Measurements from ENCODE around the gene ASB13.

ASB13 gene

GRCh38 chr10:5670662-5671375 lies 4.4 kb upstream of the ASB13 start:
- in situ Hi-C loops (cut with MboI; ENCODE audit: low sequenced_read_pairs): no loop called here

DNA sequence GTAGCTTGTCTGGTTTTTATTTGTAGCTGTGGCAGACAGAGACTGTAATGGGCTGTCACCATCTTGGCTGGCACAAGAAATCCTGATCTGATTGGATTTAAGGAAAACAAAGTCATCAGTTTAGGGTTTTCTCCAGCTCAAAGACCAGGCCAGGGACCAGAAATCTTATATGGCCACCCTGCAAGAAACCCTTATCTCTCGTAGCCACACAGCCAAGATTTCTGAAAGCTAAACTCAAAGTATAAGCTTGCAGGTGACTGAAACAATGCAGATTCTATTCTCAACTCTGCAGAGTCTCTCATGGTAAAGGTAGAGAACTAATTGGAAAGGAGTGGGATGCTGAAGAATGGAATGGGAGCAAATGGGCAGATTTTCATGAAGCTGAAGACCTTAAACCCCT lies 3.2 kb upstream of the ASB13 start:
- in situ Hi-C loops (cut with MboI; ENCODE audit: low sequenced_read_pairs): no loop called here

- in situ Hi-C loops (cut with MboI; ENCODE audit: low sequenced_read_pairs): no loop called here
These were observed 2.0 kb upstream of the ASB13 start for GRCh38 chr10:5668429-5668828.

- in situ Hi-C loops (cut with MboI; ENCODE audit: low sequenced_read_pairs): no loop called here
These were observed 641 bp upstream of the ASB13 start for GRCh38 chr10:5666841-5667630.

GRCh38 chr10:5665373-5666007 lies 905 bp downstream of the ASB13 start:
- in situ Hi-C loops (cut with MboI; ENCODE audit: low sequenced_read_pairs): no loop called here

GRCh38 chr10:5663692-5664427 lies 2.5 kb downstream of the ASB13 start:
- in situ Hi-C loops (cut with MboI; ENCODE audit: low sequenced_read_pairs): no loop called here

DNA sequence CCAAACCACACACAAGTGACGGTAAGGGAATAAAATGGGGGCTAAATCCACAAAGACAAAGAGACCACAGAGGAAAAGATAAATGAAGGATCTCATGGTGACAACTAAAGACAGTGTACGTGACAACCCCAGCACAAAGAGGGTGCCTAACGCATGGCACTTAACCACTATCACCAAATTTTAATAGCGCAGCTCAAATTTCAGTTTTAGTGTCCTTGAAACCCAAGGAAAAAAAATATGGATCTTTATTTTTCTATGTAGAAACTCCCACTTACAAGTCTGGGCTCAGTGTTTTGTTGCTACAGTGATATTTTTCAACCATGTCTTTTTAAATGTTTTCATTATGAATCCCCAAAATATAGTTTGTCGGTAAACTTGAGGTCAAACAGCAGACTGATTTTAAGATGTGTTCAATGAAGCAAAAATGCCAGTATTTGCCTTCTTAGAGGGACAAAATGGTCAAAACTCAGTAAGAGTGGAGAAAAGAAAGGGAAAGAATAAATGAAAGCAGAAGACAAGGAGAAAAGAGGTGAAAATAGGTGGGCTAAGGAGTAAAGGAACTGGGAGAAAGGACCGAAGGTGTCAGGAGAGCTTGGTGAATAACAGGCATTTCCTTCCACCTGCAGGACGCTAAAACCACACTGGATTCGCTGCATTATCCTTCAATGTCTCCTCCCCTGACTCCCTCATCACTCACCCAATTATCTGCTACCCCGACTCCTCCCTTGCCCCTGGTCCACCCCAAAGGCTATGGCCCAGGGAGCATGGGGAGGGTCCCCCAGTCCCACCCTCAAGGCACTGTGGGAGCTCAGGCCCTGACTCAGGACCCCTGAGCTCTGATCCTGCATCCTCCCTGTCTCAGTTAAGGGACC lies 3.5 kb downstream of the ASB13 start:
- in situ Hi-C loops (cut with MboI; ENCODE audit: low sequenced_read_pairs): no loop called here

DNA sequence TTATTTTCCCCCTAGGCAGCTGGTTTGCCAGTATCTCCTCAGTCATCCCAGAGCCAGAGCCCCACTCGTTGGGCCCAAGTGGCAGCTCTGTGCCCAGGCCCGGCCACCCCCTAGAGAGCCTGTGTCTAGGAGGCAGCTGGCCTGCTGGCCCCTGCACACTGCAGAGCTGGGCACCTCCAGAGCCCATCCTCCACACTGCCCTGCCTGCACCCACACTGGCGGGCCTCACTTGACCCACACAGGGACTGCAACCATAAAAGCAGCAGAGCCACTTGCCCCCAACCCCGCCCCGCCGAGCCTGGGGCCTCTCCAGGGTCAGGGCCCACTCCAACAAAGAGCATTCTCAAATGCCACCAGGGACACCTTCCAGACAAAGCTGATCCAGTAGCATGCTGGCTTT lies 5.4 kb downstream of the ASB13 start:
- in situ Hi-C loops (cut with MboI; ENCODE audit: low sequenced_read_pairs): no loop called here

DNA sequence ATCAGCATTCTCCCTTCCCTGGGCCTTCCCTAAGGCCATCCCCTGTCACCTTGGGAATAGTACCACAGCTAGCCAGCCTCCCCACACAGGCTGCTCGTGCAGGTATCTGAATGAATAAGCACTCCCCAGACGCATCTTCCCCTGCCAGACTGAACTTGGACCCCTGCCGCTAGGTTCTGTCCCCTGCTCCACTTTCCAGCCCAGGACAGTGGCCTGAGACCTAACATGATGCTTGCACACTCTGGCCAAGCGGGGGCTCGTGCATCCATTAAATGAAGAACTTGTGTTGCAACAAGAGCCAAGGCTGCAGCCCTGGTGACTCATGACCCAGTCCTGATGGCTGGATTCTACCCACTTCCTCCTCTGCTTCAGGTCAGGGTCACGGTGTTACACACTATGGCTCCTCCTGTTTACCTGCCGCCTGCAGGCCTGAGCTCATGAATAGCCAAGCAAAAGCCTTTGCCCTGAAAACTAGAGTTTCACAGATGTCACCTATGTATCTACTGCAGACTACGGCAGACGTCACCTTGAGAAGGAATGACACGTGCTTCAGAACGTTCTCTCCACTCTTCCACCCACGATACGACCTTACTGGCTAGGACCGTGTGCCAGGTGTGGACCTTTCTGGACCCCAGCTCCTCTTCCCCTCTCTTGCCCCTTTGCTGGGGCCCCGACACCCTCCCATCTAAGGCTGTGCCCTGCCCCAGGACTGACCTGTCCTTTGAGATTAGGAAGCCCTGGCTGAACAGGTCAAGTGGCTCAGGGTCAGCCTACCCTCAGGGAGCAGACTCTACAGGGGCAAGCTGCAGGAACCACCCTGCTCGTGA lies 6.5 kb downstream of the ASB13 start:
- in situ Hi-C loops (cut with MboI; ENCODE audit: low sequenced_read_pairs): no loop called here

DNA sequence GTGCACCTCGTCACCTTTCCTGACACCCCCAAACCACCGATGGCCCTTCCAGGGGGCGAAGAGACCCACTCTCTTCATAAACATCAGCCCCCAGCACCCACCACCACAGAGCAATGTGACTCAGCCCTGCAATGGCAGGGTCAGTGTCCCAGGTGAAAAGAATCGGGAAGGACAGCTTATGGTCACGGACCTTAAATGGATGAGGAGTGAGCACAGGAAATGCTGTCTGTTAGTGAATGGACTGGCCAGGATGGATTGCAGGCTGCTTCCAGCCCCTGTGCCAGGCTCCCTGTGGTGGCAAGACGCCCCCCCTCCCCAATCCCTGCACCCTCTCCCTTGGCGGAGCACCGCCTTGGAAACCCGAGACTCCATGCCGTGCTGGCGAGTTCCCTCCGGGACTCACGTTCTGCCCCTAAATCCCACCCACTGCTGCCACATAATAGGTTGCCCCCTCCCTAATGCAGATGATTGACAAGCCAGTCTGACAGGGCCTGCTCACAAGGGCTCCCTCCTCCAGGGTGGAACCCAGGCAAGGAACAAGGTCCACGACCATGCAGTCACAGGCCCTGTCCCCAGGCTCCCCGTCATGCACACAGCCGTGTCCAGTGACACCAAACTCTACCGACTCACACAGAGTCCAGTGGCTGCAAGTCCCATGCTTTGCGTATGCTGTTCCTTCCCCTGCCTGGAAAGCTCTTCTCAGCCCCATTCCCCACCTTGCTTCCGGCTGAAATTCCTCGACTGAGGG lies 7.3 kb downstream of the ASB13 start:
- in situ Hi-C loops (cut with MboI; ENCODE audit: low sequenced_read_pairs): no loop called here

GRCh38 chr10:5656737-5657579 lies 9.4 kb downstream of the ASB13 start:
- in situ Hi-C loops (cut with MboI; ENCODE audit: low sequenced_read_pairs): no loop called here

DNA sequence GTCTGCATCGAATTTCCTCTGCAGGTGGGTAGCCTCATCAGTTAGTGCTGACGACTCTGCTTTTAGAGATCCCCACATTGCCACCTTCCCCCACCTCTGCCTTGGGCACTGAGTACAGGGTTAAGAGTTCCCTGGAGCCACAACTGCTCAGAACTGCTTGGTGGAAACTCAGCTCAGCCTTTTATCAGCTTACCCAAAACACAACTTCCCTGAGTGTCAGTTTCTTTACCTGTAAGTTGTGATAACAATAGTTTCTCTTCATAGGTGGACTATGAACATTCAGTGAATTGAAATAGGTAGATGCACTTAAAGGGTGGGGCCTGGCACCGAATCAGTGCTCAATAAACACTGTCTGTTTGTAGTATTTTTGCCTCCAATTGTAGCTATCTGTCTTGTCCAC lies 11.3 kb downstream of the ASB13 start:
- in situ Hi-C loops (cut with MboI; ENCODE audit: low sequenced_read_pairs): no loop called here

DNA sequence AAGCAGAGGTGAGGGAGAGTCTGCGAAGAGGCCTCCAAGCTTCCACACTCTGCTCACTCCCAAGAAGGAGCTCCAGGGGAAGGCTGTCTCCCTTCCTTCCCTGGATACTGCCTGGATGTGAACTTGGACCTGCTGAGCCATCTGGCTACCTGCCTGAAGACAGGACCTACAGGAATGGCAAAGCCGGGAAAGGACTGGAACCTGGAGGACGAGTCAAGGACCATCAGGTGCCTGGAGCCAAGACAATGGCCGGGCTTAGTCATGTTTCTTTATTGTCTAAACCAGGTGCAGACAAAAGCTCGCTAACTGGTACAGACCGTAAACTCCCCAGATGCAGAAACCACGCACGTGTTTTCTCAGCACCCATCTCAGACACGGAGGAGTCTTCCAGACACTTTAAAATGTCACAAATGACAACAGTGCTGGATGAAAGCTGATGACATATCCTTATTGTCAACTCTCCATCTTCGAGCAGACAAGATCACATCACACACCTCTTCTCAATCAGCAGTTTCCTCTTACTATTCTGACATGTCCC lies 12.1 kb downstream of the ASB13 start:
- in situ Hi-C loops (cut with MboI; ENCODE audit: low sequenced_read_pairs): no loop called here

DNA sequence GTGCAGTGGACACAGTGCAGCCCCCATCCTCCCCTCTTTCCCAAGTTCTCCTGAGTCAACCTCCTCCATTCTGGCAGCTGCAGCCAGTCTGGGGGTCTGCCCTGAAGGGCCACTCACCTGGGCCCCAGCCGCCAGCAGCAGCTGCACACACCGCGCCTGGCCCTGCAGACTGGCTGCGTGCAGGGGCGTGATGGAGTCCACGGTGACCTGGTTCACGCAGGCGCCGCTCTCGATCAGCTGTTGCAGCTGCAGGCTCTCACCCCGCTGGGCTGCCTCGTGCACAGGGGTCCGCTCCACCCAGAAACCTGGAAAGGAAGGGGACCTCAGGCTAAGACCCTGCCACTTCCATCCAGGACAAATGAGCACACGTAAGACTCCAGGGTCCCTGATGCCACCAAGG lies 13.6 kb downstream of the ASB13 start:
- in situ Hi-C loops (cut with MboI; ENCODE audit: low sequenced_read_pairs): no loop called here

DNA sequence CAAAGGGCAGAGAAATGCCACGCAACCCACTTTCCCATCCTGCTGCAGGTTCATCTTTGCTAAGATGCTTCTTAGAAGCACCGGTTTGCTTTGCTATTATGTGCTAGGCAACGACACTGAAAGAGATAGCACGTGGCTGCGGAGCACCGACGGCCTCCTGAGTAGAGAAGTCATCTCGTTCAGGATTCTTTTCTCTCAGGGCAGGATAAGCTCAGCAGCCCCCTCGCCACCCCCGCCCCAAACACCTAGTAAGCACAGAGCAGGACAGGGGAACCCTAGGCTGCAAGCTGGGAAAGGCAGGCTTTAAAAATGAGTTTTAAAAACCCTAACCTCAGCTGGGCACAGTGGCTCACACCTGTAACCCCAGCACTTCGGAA lies 15.0 kb downstream of the ASB13 start:
- in situ Hi-C loops (cut with MboI; ENCODE audit: low sequenced_read_pairs): no loop called here

DNA sequence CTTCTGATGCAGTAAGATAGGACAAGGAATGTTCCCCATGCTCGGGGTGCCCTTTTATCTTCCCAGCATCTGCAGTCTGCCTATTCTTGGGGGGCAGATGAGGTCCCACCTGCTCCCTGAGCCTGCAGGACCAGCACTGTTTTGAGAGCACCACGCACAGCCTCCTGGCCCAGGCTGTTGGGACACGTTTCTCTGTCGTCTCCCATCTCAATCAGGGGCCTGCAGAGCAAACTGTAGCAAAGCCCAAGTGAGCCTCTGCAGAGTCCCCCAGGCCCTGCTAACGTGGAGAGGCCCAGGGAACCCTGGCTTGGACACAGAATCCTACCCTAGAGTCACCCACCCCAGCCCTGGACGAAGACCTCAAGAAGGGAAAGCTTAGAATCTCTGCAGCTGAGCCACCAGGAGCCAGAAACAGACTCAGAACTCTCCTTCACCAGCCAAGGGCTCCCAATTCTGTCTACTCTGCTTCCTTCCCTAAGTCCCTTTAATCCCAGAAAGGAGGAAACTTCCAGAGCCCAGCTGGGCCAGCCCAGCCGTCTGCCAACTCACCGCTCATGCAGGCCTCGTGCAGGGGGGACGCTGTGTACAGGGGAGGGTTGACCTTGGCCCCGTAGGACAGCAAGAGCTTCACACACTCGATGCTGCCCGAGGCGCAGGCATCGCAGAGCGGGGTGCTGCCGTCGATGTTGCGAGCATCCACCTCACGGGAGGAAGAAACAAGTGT lies 15.6 kb downstream of the ASB13 start:
- in situ Hi-C loops (cut with MboI; ENCODE audit: low sequenced_read_pairs): no loop called here

DNA sequence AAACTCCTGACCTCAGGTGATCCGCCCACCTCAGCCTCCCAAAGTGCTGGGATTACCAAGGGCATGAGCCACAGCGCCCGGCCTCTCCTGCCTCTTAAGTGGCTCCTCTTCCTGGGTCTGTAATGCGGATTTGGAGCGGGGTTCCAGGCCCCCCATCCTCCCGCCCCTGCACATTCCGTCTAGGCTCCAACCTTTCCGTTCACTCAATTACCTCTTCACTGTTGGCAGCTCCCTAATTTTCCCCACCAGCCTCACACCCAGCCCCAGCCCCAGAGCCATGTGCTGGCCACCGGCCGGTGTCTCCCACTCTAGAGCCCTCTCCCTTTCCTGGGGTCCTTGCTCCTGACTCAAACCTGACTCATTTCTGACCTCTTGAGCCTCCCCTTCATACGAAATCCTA lies 16.6 kb downstream of the ASB13 start:
- in situ Hi-C loops (cut with MboI; ENCODE audit: low sequenced_read_pairs): no loop called here

All from HL-60/S4 treated with retinoic acid at 250 ng/mL for 4 days and 3 days (cell line).